Panc1 (cell line): ENCODE data around the gene E2F1. TPM values are rescaled to one million over a fixed set of nuclear protein-coding genes. Genes with fewer than 3 reads are reported as not detected.

Source experiments
- ATAC-seq: fragments of 200-7000 bp; cut with Tn5 transposase; 2 replicates; pipeline ENCODE4 v1.9.1; 2020; ENCODE audit warnings: mild to moderate bottlenecking, moderate library complexity
- BruUV-seq: library from RNA; stranded (reverse); fragments of 400-500 nt; replicated peaks from 2 replicates; lab custom pipeline; 2021; lab: Mats Ljungman, UMichigan
- CTCF ChIA-PET: fragments of 300-600 bp; sonication (Branson Sonifier 250); formaldehyde crosslinking; loops from one replicate; lab custom pipeline; 2022; ENCODE audit warnings: antibody characterized with exemption; lab: Charles Lee
- POLR2A ChIA-PET: fragments of 300-600 bp; sonication (Branson Sonifier 250); formaldehyde crosslinking; loops from one replicate; lab custom pipeline; 2022; ENCODE audit warnings: antibody characterized with exemption; lab: Charles Lee
- DNase-seq: peaks from one replicate; pipeline ENCODE4 v3.0.0-alpha.2; 2010; ENCODE audit warnings: low read depth, low spot score
- H3K27ac ChIP-seq: 2 replicates; pipeline ENCODE4 v1.5.1; 2011; ENCODE audit warnings: mild to moderate bottlenecking, low read length, inconsistent platforms
- H3K27me3 ChIP-seq: fragments of 200-500 bp; sonication (Bioruptor generic); 2 replicates; pipeline ENCODE4 v1.6.0; 2014; ENCODE audit warnings: low read length, inconsistent platforms; ENCODE audit not compliant: control insufficient read depth, insufficient read depth
- H3K36me3 ChIP-seq: fragments of 200-500 bp; sonication (Bioruptor generic); 2 replicates; pipeline ENCODE4 v1.5.1; 2014; ENCODE audit warnings: inconsistent platforms, mild to moderate bottlenecking, low read length, moderate library complexity; ENCODE audit not compliant: control insufficient read depth, insufficient read depth
- H3K4me1 ChIP-seq: 2 replicates; pipeline ENCODE4 v1.5.1; 2011; ENCODE audit warnings: inconsistent platforms, mild to moderate bottlenecking, low read length, moderate library complexity; ENCODE audit not compliant: control insufficient read depth, insufficient read depth
- H3K4me3 ChIP-seq, 2 experiments: 2 replicates each; pipeline ENCODE4 v1.5.1; 2011 to 2012; ENCODE audit warnings: low read depth in 2 of 2, low read length in 2 of 2, mild to moderate bottlenecking in 2 of 2, inconsistent platforms in 1 of 2, moderate library complexity in 1 of 2
- H3K9me3 ChIP-seq: fragments of 200-500 bp; sonication (Bioruptor generic); 2 replicates; pipeline ENCODE4 v1.5.1; 2014; ENCODE audit warnings: low read depth, mild to moderate bottlenecking, inconsistent platforms, low read length, moderate library complexity; ENCODE audit not compliant: control insufficient read depth, insufficient read depth
- CTCF ChIP-seq: fragments of 450-650 bp; IDR thresholded peaks from 2 replicates; pipeline ENCODE4 v1.5.1; 2017; ENCODE audit warnings: mild to moderate bottlenecking
- POLR2AphosphoS5 ChIP-seq: IDR thresholded peaks from 2 replicates; pipeline ENCODE4 v1.6.1; 2012; ENCODE audit warnings: mild to moderate bottlenecking, low read depth, low read length, moderate library complexity
- REST ChIP-seq, 2 experiments: IDR thresholded peaks; 2 replicates each; pipeline ENCODE4 v1.6.1; 2011 to 2012; ENCODE audit warnings: low read depth in 2 of 2, control low read depth in 1 of 2, low read length in 1 of 2, mild to moderate bottlenecking in 1 of 2, moderate library complexity in 1 of 2; ENCODE audit not compliant: insufficient read depth in 1 of 2
- SIN3A ChIP-seq: IDR thresholded peaks from 2 replicates; pipeline ENCODE4 v1.6.1; 2012; ENCODE audit warnings: low read depth, mild to moderate bottlenecking, low read length, moderate library complexity, borderline replicate concordance; ENCODE audit not compliant: insufficient read depth
- TCF7L2 ChIP-seq: IDR thresholded peaks from 2 replicates; pipeline ENCODE4 v1.6.1; 2011; ENCODE audit warnings: mild to moderate bottlenecking, low read depth, low read length, inconsistent platforms
- in situ Hi-C: cut with HindIII; loops from 2 replicates; pipeline ENCODE4 v1.10.0; 2016; ENCODE audit warnings: low sequenced_read_pairs, low pct_unique_long_range_greater_than_20kb
- intact Hi-C: fragments of 100-400 bp; cut with micrococcal nuclease; formaldehyde crosslinking; loops from one replicate; pipeline ENCODE4 v1.10.0; 2022; ENCODE audit not compliant: unreplicated experiment
- total RNA-seq: library from RNA; stranded (reverse); gene quantifications from one replicate; pipeline ENCODE4 v1.2.1, GENCODE V29; 2021; ENCODE audit not compliant: unreplicated experiment

E2F1 gene
- total RNA-seq, 1 experiment from 2014 or later = 64.2 TPM

- TF ChIP-seq POLR2AphosphoS5 (no peak), TCF7L2 (no peak), SIN3A (no peak), CTCF (no peak)
- Histone ChIP-seq H3K27me3 (no peaks in the 10 kb centered on the region), H3K9me3 (no peaks in the 10 kb centered on the region), H3K27ac (no peak overlapping the region), H3K4me1 (peaks cover 14% of the 10 kb centered on the region), H3K4me3 (no peak overlapping the region), H3K36me3 (no peaks in the 10 kb centered on the region)
- CTCF ChIA-PET = interaction anchor here (0.6 kb wide), 1 partner anchor 147 kb away, joined by 3 read pairs; no protein-coding TSS in a partner anchor
- in situ Hi-C loops = no loop called here
- intact Hi-C loops = no loop called here
- POLR2A ChIA-PET = no interaction called here
- no peak for DNase-seq
- ATAC-seq = no peak
- no TSS peak for BruUV-seq
These were observed 25.5 kb downstream of the E2F1 start for GRCh38 chr20:33660685-33661058.

GRCh38 chr20:33660035-33660684 is 26.0 kb downstream of the E2F1 start:
- no peaks in the 10 kb centered on the region for H3K27me3 ChIP-seq
- H3K27ac ChIP-seq = no peak overlapping the region
- no peak for ATAC-seq
- no peak overlapping the region for H3K4me3 ChIP-seq
- no peaks in the 10 kb centered on the region for H3K36me3 ChIP-seq
- TF ChIP-seq CTCF (no peak), REST (IDR thresholded peaks at IDR 0.05; ENCODE audit: insufficient read depth in 1 of 2, low read depth in 2 of 2, low read length in 1 of 2) (no peak), TCF7L2 (no peak), SIN3A (no peak), POLR2AphosphoS5 (no peak)
- no peak for DNase-seq
- POLR2A ChIA-PET = no interaction called here
- peaks cover 14% of the 10 kb centered on the region for H3K4me1 ChIP-seq
- CTCF ChIA-PET = no interaction called here
- in situ Hi-C loops = no loop called here
- no peaks in the 10 kb centered on the region for H3K9me3 ChIP-seq
- BruUV-seq = no TSS peak
- intact Hi-C loops = no loop called here
